Measurements from ENCODE around the gene XPR1.

XPR1 gene

GRCh38 chr1:180906511-180906910, 274.7 kb downstream of the XPR1 start:
- H3K27ac ChIP-seq: no peak overlapping the region
- no peaks in the 10 kb centered on the region for H3K27me3 ChIP-seq (replicated peaks)
- no peak for DNase-seq
- H3K36me3 ChIP-seq (replicated peaks): no peaks in the 10 kb centered on the region
- in situ Hi-C loops (cut with HindIII; ENCODE audit: low pct_ligation_motif_present, low sequenced_read_pairs): no loop called here
- TF ChIP-seq, protein P1, sequence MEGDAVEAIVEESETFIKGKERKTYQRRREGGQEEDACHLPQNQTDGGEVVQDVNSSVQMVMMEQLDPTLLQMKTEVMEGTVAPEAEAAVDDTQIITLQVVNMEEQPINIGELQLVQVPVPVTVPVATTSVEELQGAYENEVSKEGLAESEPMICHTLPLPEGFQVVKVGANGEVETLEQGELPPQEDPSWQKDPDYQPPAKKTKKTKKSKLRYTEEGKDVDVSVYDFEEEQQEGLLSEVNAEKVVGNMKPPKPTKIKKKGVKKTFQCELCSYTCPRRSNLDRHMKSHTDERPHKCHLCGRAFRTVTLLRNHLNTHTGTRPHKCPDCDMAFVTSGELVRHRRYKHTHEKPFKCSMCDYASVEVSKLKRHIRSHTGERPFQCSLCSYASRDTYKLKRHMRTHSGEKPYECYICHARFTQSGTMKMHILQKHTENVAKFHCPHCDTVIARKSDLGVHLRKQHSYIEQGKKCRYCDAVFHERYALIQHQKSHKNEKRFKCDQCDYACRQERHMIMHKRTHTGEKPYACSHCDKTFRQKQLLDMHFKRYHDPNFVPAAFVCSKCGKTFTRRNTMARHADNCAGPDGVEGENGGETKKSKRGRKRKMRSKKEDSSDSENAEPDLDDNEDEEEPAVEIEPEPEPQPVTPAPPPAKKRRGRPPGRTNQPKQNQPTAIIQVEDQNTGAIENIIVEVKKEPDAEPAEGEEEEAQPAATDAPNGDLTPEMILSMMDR (IDR thresholded peaks at IDR 0.05; ENCODE audit: low read depth, low read length, missing control alignments): no peak
- H3K4me3 ChIP-seq (ENCODE audit: low read depth, low read length): no peak overlapping the region

DNA sequence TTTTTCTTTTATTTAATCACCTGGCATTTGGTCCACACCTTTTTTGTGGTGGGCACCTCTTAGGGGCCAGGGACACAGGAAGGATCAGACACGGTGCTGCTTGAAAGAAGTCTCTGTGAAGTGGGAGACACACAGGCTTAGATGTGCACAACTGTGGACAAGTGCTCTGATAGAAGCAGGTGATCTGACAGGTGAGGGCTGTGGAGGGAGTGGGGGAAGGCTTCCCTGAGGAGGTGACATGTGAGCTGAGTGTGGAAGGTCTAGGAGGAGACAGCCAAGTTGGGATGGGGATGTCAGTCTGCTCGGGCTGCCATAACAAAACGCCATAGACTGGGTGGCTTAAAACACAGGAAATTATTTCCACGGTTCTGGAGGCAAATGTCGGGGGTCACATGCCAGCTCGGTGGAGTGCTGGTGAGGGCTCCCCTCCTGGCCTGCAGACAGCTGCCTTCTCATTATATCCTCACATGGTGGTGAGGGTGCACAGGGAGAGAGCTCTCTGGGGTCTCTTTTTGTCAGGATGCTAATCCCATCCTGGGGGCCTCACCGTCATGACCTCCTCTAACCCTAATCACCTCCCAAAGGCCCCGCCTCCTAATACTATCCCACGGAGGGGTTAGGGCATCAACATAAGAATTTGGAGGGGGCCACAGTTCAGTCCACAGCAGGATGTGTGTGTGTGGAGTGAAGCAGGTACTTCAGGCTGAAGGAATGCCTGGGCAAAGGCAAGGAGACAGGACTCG, 275.7 kb downstream of the XPR1 start:
- in situ Hi-C loops (cut with HindIII; ENCODE audit: low pct_ligation_motif_present, low sequenced_read_pairs): no loop called here
- H3K27ac ChIP-seq: no peak overlapping the region
- H3K27me3 ChIP-seq (replicated peaks): no peaks in the 10 kb centered on the region
- TF ChIP-seq, protein P1 (IDR thresholded peaks at IDR 0.05; ENCODE audit: low read depth, low read length, missing control alignments): no peak
- DNase-seq: no peak
- H3K4me3 ChIP-seq (ENCODE audit: low read depth, low read length): no peak overlapping the region
- H3K36me3 ChIP-seq (replicated peaks): no peaks in the 10 kb centered on the region

GRCh38 chr1:180908074-180908765, 276.4 kb downstream of the XPR1 start:
- TF ChIP-seq, protein P1 (IDR thresholded peaks at IDR 0.05; ENCODE audit: low read depth, low read length, missing control alignments): no peak
- in situ Hi-C loops (cut with HindIII; ENCODE audit: low pct_ligation_motif_present, low sequenced_read_pairs): no loop called here
- H3K36me3 ChIP-seq (replicated peaks): no peaks in the 10 kb centered on the region
- H3K27ac ChIP-seq: no peak overlapping the region
- H3K4me3 ChIP-seq (ENCODE audit: low read depth, low read length): no peak overlapping the region
- no peaks in the 10 kb centered on the region for H3K27me3 ChIP-seq (replicated peaks)
- no peak for DNase-seq

DNA sequence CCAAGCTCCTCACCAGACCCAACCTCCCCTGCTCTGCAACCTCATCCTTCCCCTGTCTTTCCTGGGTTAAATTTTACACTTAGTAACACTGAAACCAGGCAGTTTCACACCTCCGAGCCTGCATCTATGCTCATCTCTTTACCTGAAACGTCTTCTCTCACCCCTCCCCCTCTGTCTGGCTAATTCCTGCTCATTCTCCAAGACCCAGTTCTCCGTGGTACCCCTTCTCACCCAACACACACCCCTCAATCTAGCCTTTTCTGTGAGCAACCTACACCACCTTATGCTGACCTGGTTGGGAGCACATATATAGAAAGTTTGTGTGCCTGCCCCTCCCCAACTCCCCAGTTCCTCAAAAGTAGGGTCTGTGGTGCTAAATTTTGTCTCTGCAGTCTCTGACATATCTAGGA, 277.2 kb downstream of the XPR1 start:
- no peaks in the 10 kb centered on the region for H3K27me3 ChIP-seq (replicated peaks)
- no peak overlapping the region for H3K4me3 ChIP-seq (ENCODE audit: low read depth, low read length)
- H3K36me3 ChIP-seq (replicated peaks): no peaks in the 10 kb centered on the region
- TF ChIP-seq, protein P1 (IDR thresholded peaks at IDR 0.05; ENCODE audit: low read depth, low read length, missing control alignments): no peak
- H3K27ac ChIP-seq: no peak overlapping the region
- in situ Hi-C loops (cut with HindIII; ENCODE audit: low pct_ligation_motif_present, low sequenced_read_pairs): no loop called here
- no peak for DNase-seq

DNA sequence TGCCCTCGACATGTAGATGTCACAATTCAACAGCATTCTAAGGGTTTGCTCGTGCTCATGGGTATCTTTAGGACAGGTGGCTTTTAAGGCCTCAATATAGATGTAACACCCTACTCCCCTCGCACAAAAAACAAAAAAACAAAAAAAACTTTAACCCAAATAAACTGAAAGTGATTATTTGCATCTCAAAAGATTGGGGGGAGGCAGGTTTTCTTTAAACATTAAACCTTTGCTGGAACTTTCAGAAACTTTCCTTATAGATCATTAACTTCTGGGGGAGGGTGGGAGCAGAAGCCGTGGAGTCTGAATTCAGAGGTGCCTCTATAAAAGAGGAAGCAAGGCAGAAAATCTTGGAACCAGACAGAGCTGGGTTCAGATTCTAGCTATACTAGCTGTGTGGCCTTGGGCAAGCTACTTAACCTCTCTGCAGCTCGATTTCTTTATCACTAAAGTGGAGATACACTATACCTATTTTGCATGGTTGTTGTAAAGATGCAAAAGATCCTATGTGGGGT, 277.7 kb downstream of the XPR1 start:
- no peak overlapping the region for H3K27ac ChIP-seq
- DNase-seq: no peak
- in situ Hi-C loops (cut with HindIII; ENCODE audit: low pct_ligation_motif_present, low sequenced_read_pairs): no loop called here
- H3K27me3 ChIP-seq (replicated peaks): no peaks in the 10 kb centered on the region
- H3K4me3 ChIP-seq (ENCODE audit: low read depth, low read length): no peak overlapping the region
- TF ChIP-seq, protein P1 (IDR thresholded peaks at IDR 0.05; ENCODE audit: low read depth, low read length, missing control alignments): no peak
- no peaks in the 10 kb centered on the region for H3K36me3 ChIP-seq (replicated peaks)
